HG02610 (cell line): ENCODE data around the gene PHF19.

Source experiments
- ATAC-seq: cut with Tn5 transposase; IDR thresholded peaks from one replicate; pipeline ENCODE4 v1.9.1; 2021; ENCODE audit warnings: mild to moderate bottlenecking, moderate library complexity; ENCODE audit not compliant: unreplicated experiment

PHF19 gene

DNA sequence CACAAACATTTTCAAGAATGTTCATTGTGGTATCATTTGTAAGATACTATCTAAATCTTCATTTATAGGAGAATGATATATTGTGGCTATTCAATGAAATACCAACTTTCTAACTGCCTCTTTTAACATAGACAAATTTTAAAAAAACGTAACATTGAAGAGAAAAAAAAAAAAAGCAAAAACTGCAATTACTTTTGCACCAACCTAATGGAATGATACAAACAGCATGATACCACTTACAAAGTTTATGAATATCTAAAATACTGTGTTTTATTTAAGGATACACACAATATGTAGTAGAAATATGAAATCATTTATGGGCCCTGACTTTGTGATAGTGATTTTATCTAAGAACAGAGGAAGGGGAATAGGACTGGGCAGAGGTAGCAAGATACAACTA is 58.4 kb downstream of the PHF19 start:
- no peak for ATAC-seq

DNA sequence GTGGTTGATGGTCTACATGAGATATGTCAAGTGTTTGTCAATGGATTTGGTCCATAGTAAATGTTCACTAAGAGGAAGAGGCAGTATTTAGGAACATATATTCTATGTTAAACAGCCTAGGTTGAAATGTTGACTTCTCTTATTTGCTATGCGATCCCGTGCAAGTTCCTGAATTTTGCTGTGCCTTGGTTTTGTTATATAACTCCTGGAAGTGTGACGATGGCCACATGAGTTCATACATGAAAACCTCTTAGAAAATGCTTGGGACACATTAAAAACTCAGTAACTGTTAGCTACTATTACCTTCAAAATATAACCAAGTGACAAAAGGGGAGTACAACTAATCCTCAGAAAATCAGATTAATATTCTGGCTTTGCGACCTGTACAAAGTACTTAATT is 61.9 kb downstream of the PHF19 start:
- no peak for ATAC-seq

DNA sequence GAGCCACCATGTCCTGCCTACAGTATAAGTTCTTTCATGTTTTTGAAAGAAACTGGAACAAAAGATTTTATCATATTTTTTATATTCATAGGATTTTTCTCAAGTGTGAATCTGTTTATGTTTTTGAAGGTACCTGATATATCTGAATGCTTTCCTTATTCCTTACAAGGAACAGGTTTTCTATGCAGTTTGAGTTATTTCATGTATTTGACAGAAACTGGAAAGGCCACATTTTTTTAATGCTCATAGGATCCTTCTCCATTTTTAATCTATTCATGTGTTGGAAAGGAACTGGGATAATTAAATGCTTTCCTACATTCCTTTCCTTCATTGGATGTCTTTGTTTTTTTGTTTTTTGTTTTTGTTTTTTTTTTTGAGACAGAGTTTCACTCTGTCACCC is 68.1 kb downstream of the PHF19 start:
- no peak for ATAC-seq

DNA sequence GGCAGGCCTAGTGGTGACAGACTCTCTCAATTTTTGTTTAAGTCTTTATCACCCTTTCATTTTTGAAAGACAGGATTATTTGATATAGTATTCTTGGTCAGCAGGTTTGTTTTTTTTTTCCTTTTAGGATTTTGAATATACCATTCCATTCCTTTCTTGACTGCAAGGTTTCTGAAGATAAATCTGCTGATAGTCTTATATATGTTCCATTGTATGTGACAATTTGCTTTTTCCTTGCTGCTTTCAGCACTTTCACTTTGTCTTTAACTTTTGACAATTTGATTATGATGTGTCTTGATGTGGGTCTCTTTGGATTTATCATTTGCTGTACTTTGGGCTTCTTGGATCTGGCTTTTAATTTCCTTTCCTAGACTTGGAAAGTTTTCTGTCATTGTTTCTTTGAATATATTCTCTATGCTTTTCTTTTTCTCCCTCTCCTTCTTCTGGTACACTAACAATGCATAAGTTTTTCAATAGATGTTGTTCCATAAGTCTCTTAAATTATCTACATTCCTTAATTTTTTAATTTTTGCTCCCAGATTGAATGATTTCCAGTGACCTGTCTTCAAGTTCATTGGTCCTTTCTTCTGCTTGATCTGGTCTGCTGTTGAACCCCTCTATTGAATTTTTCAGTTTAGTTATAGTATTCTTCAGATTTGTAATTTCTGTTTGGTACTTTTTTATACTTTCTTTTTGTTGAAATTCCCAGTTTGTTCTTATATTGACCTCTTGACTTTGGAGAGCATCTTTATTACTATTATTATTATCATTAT is 69.2 kb downstream of the PHF19 start:
- no peak for ATAC-seq
